ENCODE results near the gene XBP1. TPM values are rescaled to one million over a fixed set of nuclear protein-coding genes. Genes with fewer than 3 reads are reported as not detected.

Gene XBP1
- total RNA-seq, 1 donor from 2014 or later = 73.1 TPM

GRCh38 chr22:28780296-28780695, 20.1 kb downstream of the XBP1 start:
- TF ChIP-seq CTCF (IDR thresholded peaks at IDR 0.05; ENCODE audit: unreplicated experiment) = no peak
- Mint-ChIP-seq H3K36me3 (peaks cover 23% of the 10 kb centered on the region), H3K9me3 (no peaks in the 10 kb centered on the region), H3K4me3 (no peak overlapping the region), H3K27me3 (ENCODE audit: low read depth) (no peaks in the 10 kb centered on the region), H3K27ac (no peak overlapping the region), H3K4me1 (peaks cover 4% of the 10 kb centered on the region)
- DNase-seq (ENCODE audit: low spot score in 2 of 2, unreplicated experiment in 2 of 2) = no peak

GRCh38 chr22:28779833-28780232, 20.5 kb downstream of the XBP1 start:
- peaks cover 4% of the 10 kb centered on the region for H3K4me1 Mint-ChIP-seq
- H3K36me3 Mint-ChIP-seq = peaks cover 22% of the 10 kb centered on the region
- no peak overlapping the region for H3K4me3 Mint-ChIP-seq
- H3K27me3 Mint-ChIP-seq (ENCODE audit: low read depth) = no peaks in the 10 kb centered on the region
- TF ChIP-seq CTCF (IDR thresholded peaks at IDR 0.05; ENCODE audit: unreplicated experiment) = no peak
- no peak overlapping the region for H3K27ac Mint-ChIP-seq
- no peak for DNase-seq (ENCODE audit: low spot score in 2 of 2, unreplicated experiment in 2 of 2)
- H3K9me3 Mint-ChIP-seq = no peaks in the 10 kb centered on the region

GRCh38 chr22:28774378-28774777, 26.0 kb downstream of the XBP1 start:
- H3K27me3 Mint-ChIP-seq (ENCODE audit: low read depth) = no peaks in the 10 kb centered on the region
- no peak for TF ChIP-seq CTCF (IDR thresholded peaks at IDR 0.05; ENCODE audit: unreplicated experiment)
- peaks cover 3% of the 10 kb centered on the region for H3K9me3 Mint-ChIP-seq
- H3K4me1 Mint-ChIP-seq = peaks cover 10% of the 10 kb centered on the region
- H3K4me3 Mint-ChIP-seq = peak overlapping the region; percentile 53
- no peak for DNase-seq (ENCODE audit: low spot score in 2 of 2, unreplicated experiment in 2 of 2)
- H3K36me3 Mint-ChIP-seq = peaks cover 15% of the 10 kb centered on the region
- peak overlapping the region; percentile 59 for H3K27ac Mint-ChIP-seq

DNA sequence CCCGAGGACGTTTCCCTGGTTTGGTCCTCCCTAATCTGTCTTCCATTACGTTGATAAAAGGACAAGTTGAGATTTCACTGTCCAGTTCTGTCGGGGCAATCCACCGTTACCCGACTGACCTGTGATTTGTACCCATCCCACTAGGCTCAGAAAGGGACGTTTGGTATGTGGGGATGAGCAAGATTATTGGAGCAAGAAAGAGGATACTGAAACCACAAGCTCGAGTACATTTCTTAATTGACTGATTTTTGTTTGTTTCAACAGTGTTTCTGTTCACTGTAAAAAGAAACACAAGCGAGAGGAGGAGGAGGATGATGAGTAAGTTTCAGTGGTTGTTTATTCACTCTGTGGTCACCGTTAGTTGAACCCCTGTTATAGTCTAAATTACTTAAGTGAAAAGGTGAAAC, 26.9 kb downstream of the XBP1 start:
- H3K4me1 Mint-ChIP-seq = peaks cover 10% of the 10 kb centered on the region
- no peaks in the 10 kb centered on the region for H3K27me3 Mint-ChIP-seq (ENCODE audit: low read depth)
- no peak for DNase-seq (ENCODE audit: low spot score in 2 of 2, unreplicated experiment in 2 of 2)
- H3K36me3 Mint-ChIP-seq = peaks cover 15% of the 10 kb centered on the region
- peak overlapping the region; percentile 96 for H3K4me3 Mint-ChIP-seq
- no peak for TF ChIP-seq CTCF (IDR thresholded peaks at IDR 0.05; ENCODE audit: unreplicated experiment)
- peak overlapping the region; percentile 99 for H3K27ac Mint-ChIP-seq
- H3K9me3 Mint-ChIP-seq = peaks cover 3% of the 10 kb centered on the region

DNA sequence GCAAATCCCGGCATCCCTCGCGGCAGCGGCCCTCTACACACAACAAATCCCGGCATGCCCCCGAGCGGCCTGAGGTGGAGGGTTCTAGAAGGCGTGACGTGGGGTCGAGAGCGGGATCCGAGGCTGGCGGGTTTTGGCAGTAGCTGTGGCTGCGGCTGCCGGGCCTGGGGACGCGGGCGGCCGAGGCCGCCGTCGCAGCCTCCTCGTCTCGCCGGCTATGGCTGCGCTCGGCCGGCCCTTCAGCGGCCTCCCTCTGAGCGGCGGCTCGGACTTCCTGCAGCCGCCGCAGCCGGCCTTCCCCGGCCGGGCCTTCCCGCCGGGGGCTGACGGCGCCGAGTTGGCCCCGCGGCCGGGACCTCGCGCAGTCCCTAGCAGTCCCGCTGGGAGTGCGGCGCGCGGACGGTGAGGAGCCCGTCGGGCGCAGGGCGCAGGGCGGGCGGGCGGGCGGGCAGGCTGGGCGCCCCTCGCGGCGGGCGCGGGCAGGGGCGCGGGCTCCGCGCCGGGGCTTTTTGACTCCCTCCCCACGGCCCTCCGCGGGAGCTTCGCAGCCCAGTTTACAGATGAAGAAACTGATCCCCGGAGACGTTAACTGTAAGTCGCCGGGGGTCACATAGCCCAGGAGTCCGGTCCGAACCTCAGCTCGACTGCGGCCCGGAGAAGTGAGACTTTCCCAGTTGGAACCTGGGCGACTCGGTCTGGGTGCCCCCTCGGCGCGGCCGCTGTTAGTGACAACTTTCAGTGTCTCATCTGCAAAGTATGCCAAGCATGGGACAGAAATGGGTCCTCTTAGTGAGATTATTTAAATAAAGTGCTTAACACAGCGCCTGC, 27.5 kb downstream of the XBP1 start, which contains the start of gene CCDC117:
CCDC117 (plus strand) TSS at position 63 of the 828 bp plus-strand sequence; CDS start at position 218, 155 bp downstream.
- H3K36me3 Mint-ChIP-seq = peaks cover 15% of the 10 kb centered on the region
- peaks cover 10% of the 10 kb centered on the region for H3K4me1 Mint-ChIP-seq
- peak; percentile 83 to 90 for DNase-seq (ENCODE audit: low spot score in 2 of 2, unreplicated experiment in 2 of 2)
- no peak for TF ChIP-seq CTCF (IDR thresholded peaks at IDR 0.05; ENCODE audit: unreplicated experiment)
- H3K27me3 Mint-ChIP-seq (ENCODE audit: low read depth) = no peaks in the 10 kb centered on the region
- H3K9me3 Mint-ChIP-seq = peaks cover 3% of the 10 kb centered on the region
- H3K27ac Mint-ChIP-seq = peak within 1 kb of the TSS; percentile 99
- peak within 1 kb of the TSS; percentile 96 for H3K4me3 Mint-ChIP-seq

Data from mesothelial cell of epicardium (in vitro differentiated cells).